ENCODE measurements around the gene CARMIL1. TPM values are rescaled to one million over a fixed set of nuclear protein-coding genes. Genes with fewer than 3 reads are reported as not detected.
A peak's percentile ranks its signal among the peaks of the same experiment; 100 is the strongest.

Gene CARMIL1
- total RNA-seq, 2 experiments from 2014 or later, result 7.1 to 8.1 TPM

- Mint-ChIP-seq H3K27me3 (no peaks in the 10 kb centered on the region), H3K27ac (no peak overlapping the region), H3K9me3 (no peaks in the 10 kb centered on the region), H3K4me1 (no peaks in the 10 kb centered on the region), H3K4me3 (no peak overlapping the region), H3K36me3 (peaks cover 7% of the 10 kb centered on the region)
- no peak for DNase-seq
These were observed 257.6 kb downstream of the CARMIL1 start for GRCh38 chr6:25536781-25537180.

- H3K4me1 Mint-ChIP-seq, result no peaks in the 10 kb centered on the region
These were observed 258.3 kb downstream of the CARMIL1 start for GRCh38 chr6:25537349-25538018.

DNA sequence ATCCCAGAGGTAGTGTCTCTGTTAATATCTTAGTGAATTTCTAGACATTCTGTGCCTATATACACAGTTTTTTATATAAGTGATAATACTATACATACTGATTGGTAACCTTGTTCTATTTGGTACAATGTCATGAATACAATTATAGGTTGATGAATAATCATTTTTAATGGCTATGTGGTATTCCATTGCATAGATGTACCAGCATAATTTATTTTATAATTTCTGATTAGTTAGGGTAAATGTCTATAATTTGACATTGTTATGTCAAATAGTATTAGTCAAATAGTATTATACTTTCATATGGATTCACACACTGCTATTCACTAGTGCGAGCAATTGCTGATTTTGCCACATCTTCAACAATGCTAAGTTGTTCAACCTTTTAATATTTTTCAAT is 262.1 kb downstream of the CARMIL1 start:
- Mint-ChIP-seq H3K27ac (no peak overlapping the region), H3K36me3 (peaks cover 7% of the 10 kb centered on the region), H3K4me3 (no peak overlapping the region), H3K9me3 (no peaks in the 10 kb centered on the region), H3K27me3 (no peaks in the 10 kb centered on the region), H3K4me1 (no peaks in the 10 kb centered on the region)
- no peak for DNase-seq

More at GRCh38 chr6:25537349-25538018, 258.3 kb downstream of the CARMIL1 start:
- Mint-ChIP-seq H3K4me3 (no peak overlapping the region), H3K27ac (no peak overlapping the region), H3K27me3 (no peaks in the 10 kb centered on the region), H3K36me3 (peaks cover 7% of the 10 kb centered on the region), H3K9me3 (no peaks in the 10 kb centered on the region)
- no peak for DNase-seq

DNA sequence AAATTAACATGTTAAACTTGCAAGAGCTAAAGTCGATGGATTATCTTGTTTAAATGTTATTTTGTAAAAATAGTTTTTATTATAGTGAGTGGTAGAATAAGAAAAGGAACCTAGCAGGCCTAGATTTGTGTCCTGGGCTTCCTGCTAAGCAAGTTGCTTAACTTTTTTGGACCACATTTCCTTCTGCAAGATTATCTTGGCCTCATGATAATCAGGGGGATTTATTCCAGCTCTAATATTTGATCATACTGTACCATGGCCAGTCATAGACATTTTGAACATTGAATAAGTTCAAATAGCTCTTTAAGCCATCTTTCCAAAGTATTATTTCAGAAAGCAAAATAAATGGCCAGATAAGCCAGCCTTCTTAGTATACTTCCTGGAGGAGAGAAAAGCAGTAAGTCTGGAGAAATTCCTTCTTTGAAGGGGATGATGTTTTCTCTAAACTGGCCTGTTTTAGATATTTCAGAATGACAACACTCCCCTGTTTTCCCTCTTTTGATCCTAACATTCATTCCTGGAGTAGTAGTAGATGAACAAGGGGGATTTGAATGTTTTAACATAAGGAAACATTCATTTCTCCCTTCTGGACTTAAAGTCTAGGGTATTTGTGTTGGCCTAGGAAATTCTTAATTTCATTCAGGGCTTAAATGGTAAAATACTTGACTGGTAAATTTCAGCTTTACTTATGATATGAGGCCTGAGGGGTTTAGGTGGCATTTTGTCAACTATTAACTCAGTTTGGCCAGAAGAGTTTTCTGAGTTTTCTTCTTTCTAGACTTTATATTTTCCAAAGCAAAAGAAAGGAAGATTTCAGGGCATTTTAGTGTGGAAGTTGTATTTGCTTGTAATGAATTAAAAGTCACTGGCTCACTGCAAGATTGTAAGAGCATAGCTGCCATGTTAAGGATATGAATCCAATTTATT is 264.1 kb downstream of the CARMIL1 start:
- DNase-seq, result no peak
- H3K4me3 Mint-ChIP-seq, result no peak overlapping the region
- no peaks in the 10 kb centered on the region for H3K4me1 Mint-ChIP-seq
- peaks cover 7% of the 10 kb centered on the region for H3K36me3 Mint-ChIP-seq
- H3K27ac Mint-ChIP-seq, result no peak overlapping the region
- no peaks in the 10 kb centered on the region for H3K27me3 Mint-ChIP-seq
- no peaks in the 10 kb centered on the region for H3K9me3 Mint-ChIP-seq

DNA sequence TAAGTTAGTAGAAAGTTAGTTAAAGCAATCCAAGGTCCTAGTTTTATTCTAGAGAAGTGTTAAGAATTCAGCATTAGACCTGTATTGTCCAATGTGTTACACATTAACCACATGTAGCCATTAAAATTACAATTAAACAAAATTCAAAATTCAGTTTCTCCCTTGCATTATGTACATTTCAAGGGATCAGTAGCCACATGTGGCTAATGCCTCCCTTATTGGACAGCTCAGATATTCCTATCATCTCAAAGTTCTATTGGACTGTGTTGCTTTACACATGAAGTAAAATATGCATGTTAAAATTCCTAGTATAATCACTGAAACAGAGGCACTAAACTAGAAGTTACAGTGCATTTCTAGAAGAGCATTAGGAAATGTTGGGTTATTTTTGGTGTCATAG is 265.7 kb downstream of the CARMIL1 start:
- Mint-ChIP-seq H3K27me3 (no peaks in the 10 kb centered on the region), H3K27ac (no peak overlapping the region), H3K4me1 (no peaks in the 10 kb centered on the region), H3K4me3 (no peak overlapping the region), H3K9me3 (no peaks in the 10 kb centered on the region), H3K36me3 (peaks cover 7% of the 10 kb centered on the region)
- no peak for DNase-seq

DNA sequence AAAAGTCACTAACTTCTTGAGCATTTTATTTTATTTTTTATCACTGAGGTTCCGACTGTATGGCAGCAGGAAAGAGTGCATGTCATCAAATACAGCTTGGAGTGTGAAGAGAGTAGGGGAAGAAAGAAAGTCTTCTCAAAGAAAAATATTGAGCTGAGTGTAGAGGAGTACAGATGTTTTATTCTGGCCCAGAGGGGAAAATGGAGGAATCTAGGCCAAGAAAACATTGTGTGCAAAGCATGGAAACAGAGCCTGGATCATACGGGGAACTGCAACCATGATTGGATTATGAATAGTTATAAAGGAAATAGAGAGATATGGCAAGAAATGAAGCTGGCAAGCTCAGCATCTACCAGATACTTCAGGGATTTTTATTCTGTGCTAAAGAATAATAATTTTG is 268.6 kb downstream of the CARMIL1 start:
- Mint-ChIP-seq H3K27ac (no peak overlapping the region), H3K27me3 (no peaks in the 10 kb centered on the region)

DNA sequence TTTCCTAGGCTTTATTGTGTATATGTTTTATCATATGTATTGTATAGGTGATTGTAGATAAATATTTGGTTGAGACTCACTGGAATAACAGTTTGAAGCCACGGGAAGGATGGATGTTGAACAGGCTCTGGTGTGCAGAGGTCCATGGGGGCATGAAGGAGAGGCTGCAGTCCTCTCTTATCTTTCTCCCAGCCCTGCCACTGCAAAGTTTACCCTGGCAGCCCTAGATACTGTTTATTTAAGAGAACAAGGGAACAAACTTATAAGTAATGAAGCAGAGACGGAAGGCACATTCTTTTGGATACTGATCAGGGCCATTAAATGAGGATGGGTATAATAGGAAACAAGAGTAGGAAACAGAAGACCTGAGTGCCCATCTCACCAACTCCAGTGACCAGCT is 269.3 kb downstream of the CARMIL1 start:
- no peaks in the 10 kb centered on the region for H3K9me3 Mint-ChIP-seq
- no peaks in the 10 kb centered on the region for H3K4me1 Mint-ChIP-seq
- no peak overlapping the region for H3K4me3 Mint-ChIP-seq
- H3K27ac Mint-ChIP-seq, result no peak overlapping the region
- no peaks in the 10 kb centered on the region for H3K27me3 Mint-ChIP-seq
- DNase-seq, result no peak
- H3K36me3 Mint-ChIP-seq, result no peaks in the 10 kb centered on the region

More for the DNA sequence above, 268.6 kb downstream of the CARMIL1 start:
- Mint-ChIP-seq H3K36me3 (no peaks in the 10 kb centered on the region), H3K9me3 (no peaks in the 10 kb centered on the region), H3K4me3 (no peak overlapping the region), H3K4me1 (no peaks in the 10 kb centered on the region)
- no peak for DNase-seq

GRCh38 chr6:25550631-25551030 is 271.5 kb downstream of the CARMIL1 start:
- no peaks in the 10 kb centered on the region for H3K36me3 Mint-ChIP-seq
- no peaks in the 10 kb centered on the region for H3K9me3 Mint-ChIP-seq
- DNase-seq, result no peak
- no peak overlapping the region for H3K4me3 Mint-ChIP-seq
- H3K27ac Mint-ChIP-seq, result no peak overlapping the region
- H3K4me1 Mint-ChIP-seq, result no peaks in the 10 kb centered on the region
- no peaks in the 10 kb centered on the region for H3K27me3 Mint-ChIP-seq

DNA sequence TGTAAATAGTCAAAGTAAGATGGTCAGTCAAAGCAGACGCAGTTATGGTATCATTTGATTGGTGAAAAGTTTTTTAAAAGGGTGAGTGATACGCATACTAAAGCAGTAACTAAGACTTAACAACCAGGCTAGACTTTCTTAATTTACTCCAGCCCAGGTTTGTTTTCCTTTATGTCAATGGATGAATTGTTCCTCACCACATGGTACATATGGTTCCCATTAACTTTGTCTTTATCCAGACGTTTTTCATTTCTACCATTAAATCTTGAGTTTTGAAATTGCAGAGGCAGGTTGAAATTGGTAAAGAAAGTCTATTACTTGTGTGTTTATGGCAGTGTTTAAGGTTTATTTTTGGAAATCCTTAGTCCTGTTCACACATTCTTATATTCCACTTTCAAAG is 274.3 kb downstream of the CARMIL1 start:
- Mint-ChIP-seq H3K27me3 (no peaks in the 10 kb centered on the region), H3K36me3 (no peaks in the 10 kb centered on the region)

GRCh38 chr6:25555188-25555587 is 276.0 kb downstream of the CARMIL1 start:
- no peaks in the 10 kb centered on the region for H3K9me3 Mint-ChIP-seq
- H3K36me3 Mint-ChIP-seq, result no peaks in the 10 kb centered on the region
- DNase-seq, result no peak
- H3K4me1 Mint-ChIP-seq, result peaks cover 2% of the 10 kb centered on the region
- H3K27me3 Mint-ChIP-seq, result no peaks in the 10 kb centered on the region
- H3K27ac Mint-ChIP-seq, result no peak overlapping the region
- no peak overlapping the region for H3K4me3 Mint-ChIP-seq

More for the DNA sequence above, 274.3 kb downstream of the CARMIL1 start:
- Mint-ChIP-seq H3K4me3 (no peak overlapping the region), H3K27ac (no peak overlapping the region), H3K9me3 (no peaks in the 10 kb centered on the region), H3K4me1 (peaks cover 2% of the 10 kb centered on the region)
- DNase-seq, result no peak

- DNase-seq, result peak; percentile 63
- H3K27me3 Mint-ChIP-seq, result no peaks in the 10 kb centered on the region
- no peaks in the 10 kb centered on the region for H3K9me3 Mint-ChIP-seq
- H3K27ac Mint-ChIP-seq, result no peak overlapping the region
- no peaks in the 10 kb centered on the region for H3K36me3 Mint-ChIP-seq
- H3K4me3 Mint-ChIP-seq, result no peak overlapping the region
- H3K4me1 Mint-ChIP-seq, result peaks cover 2% of the 10 kb centered on the region
These were observed 277.3 kb downstream of the CARMIL1 start for GRCh38 chr6:25556516-25556915.

- H3K4me3 Mint-ChIP-seq, result no peak overlapping the region
- peaks cover 2% of the 10 kb centered on the region for H3K4me1 Mint-ChIP-seq
- H3K27me3 Mint-ChIP-seq, result no peaks in the 10 kb centered on the region
- H3K9me3 Mint-ChIP-seq, result no peaks in the 10 kb centered on the region
- DNase-seq, result no peak
- H3K36me3 Mint-ChIP-seq, result no peaks in the 10 kb centered on the region
- H3K27ac Mint-ChIP-seq, result no peak overlapping the region
These were observed 279.1 kb downstream of the CARMIL1 start for GRCh38 chr6:25558155-25558817.

DNA sequence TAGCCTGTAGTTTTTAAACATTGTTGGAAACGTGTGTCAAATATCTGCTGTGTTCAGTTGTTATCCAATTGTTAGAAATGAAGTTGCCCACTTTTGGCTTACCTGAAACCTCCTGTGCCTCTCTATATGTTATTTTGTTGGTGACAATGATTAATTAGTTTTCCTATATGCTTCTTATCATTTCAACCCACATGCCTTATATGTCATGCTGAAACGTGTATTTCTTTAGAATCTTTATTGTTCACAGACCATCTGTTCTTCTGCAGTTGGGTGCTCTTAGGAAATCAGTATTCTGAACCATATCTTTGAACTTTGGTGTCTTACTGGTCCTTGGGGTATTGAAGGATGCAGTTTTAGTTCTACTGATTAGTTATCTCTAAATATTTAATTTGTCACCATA is 281.7 kb downstream of the CARMIL1 start:
- peaks cover 2% of the 10 kb centered on the region for H3K4me1 Mint-ChIP-seq
- H3K27me3 Mint-ChIP-seq, result no peaks in the 10 kb centered on the region
- H3K27ac Mint-ChIP-seq, result no peak overlapping the region

DNA sequence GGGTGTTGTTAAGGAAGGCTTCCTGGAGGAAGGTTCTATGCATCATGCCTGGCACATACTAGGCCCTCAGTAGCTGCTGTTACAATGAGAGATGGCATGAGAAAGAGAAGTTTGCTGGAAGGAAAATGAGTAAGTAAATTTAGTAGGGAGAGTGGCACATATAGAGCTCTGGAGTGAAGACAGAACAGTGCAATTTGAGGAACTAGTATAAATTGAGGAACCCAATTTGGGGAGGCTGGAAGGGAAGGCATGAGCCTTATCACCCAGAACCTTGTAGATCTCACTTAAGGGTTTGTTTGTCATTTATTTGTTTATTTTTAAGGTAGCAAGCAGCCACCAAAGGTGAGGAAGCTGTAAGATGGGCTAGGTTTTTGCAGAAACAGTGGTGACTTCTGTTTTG is 285.8 kb downstream of the CARMIL1 start:
- H3K36me3 Mint-ChIP-seq, result no peaks in the 10 kb centered on the region
- DNase-seq, result no peak
- H3K27ac Mint-ChIP-seq, result no peak overlapping the region
- H3K27me3 Mint-ChIP-seq, result no peaks in the 10 kb centered on the region
- H3K9me3 Mint-ChIP-seq, result no peaks in the 10 kb centered on the region
- no peak overlapping the region for H3K4me3 Mint-ChIP-seq
- no peaks in the 10 kb centered on the region for H3K4me1 Mint-ChIP-seq

More for the DNA sequence above, 281.7 kb downstream of the CARMIL1 start:
- Mint-ChIP-seq H3K36me3 (no peaks in the 10 kb centered on the region), H3K9me3 (no peaks in the 10 kb centered on the region), H3K4me3 (no peak overlapping the region)
- DNase-seq, result no peak

DNA sequence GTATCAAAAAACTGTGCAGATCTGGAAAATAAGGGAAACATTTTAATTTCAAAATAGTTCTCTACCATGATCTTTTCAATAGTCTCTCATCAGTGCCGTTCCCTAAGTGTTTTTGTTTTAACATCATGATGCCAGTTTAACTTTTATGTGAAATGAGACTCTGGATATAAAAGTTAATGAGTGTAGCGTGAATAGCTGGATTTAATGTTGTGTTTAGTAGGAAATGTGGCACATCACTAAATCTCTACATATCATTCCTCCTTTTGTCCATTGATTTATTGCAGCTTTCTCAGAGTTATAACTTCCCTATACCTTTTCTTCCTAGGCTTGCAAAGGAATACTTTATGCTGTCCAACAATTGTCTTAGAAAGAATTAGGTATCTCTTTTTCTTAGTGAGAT is 291.4 kb downstream of the CARMIL1 start:
- no peak overlapping the region for H3K27ac Mint-ChIP-seq

More for the DNA sequence above, 291.4 kb downstream of the CARMIL1 start:
- Mint-ChIP-seq H3K9me3 (no peaks in the 10 kb centered on the region), H3K36me3 (no peaks in the 10 kb centered on the region), H3K27me3 (no peaks in the 10 kb centered on the region), H3K4me1 (no peaks in the 10 kb centered on the region), H3K4me3 (no peak overlapping the region)
- DNase-seq, result no peak

All from activated naive CD8-positive, alpha-beta T cell treated with anti-CD3 and anti-CD28 coated beads for 36 hours (primary cell).